LNCAP (cell line): ENCODE data around the gene SMAD9.

Source experiments
- TF ChIP-seq, protein P1 (sequence below): fragments of 450-650 bp; IDR thresholded peaks from 2 replicates; pipeline ENCODE4 v1.5.1; 2017; ENCODE audit warnings: mild to moderate bottlenecking

SMAD9 gene

GRCh38 chr13:36907821-36908220, 12.2 kb downstream of the SMAD9 start:
- TF ChIP-seq, protein P1, sequence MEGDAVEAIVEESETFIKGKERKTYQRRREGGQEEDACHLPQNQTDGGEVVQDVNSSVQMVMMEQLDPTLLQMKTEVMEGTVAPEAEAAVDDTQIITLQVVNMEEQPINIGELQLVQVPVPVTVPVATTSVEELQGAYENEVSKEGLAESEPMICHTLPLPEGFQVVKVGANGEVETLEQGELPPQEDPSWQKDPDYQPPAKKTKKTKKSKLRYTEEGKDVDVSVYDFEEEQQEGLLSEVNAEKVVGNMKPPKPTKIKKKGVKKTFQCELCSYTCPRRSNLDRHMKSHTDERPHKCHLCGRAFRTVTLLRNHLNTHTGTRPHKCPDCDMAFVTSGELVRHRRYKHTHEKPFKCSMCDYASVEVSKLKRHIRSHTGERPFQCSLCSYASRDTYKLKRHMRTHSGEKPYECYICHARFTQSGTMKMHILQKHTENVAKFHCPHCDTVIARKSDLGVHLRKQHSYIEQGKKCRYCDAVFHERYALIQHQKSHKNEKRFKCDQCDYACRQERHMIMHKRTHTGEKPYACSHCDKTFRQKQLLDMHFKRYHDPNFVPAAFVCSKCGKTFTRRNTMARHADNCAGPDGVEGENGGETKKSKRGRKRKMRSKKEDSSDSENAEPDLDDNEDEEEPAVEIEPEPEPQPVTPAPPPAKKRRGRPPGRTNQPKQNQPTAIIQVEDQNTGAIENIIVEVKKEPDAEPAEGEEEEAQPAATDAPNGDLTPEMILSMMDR: no peak

DNA sequence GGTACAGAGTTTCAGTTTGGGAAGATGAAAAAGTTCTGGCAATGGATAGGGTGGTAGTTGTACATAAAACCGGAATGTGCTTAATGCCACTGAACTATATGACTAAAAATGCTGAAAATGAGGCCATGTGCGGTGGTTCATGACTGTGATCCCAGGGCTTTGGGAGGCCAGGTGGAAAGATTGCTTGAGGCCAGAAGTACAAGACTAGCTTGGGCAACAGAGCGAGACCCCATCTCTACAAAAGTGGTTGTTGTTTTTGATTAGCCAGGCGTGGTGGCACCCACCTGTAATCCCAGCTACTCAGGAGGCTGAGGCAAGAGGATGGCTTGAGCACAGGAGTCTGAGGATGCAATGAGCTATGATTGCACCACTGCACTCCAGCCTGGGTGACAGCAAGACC, 12.8 kb downstream of the SMAD9 start:
- TF ChIP-seq, protein P1: no peak

GRCh38 chr13:36905944-36906343, 14.1 kb downstream of the SMAD9 start:
- TF ChIP-seq, protein P1: no peak

GRCh38 chr13:36903925-36904595, 16.0 kb downstream of the SMAD9 start:
- TF ChIP-seq, protein P1: no peak

DNA sequence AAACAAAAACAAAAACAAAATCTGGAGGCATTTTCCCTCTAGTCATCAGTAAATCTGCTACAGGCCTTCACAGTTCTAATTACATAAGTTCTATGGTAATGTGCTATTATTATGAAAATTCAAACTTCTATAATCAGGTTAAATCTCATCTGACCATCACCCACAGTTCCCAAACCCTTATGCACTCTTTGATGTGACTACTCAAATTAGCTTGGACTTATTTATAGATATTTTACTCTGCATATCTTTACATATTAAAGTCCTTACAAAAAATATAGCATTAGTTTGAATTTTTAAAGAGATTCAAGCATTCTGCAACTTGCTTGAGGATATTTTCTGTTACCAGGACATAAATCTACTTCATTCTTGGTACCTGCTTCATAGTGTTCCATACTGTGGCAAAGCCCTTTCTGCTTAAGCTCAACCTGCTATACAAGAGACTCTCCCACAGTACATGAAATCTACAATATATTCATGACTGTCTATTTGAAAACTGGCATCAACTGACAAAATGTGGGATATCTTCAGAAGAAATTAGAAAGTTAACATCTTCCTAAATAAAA, 22.9 kb downstream of the SMAD9 start:
- TF ChIP-seq, protein P1: no peak

DNA sequence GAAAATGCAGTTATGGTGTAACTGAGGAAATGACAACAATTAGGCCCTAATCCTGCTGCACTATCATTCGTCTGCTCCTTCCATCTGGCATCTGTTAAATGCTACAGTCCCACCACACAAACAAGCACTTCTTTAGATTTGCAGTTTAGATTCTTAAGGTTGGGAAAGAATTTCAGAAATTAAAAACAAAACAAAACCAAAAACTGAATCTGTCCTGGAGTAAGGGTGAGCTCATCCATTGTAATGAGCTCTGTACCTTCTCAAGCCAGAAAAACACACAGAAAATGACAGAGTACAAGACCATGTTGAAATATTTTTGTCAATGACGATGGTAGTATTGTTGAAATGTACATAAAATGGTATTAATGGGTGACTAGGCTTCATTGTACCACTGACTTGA, 28.3 kb downstream of the SMAD9 start:
- TF ChIP-seq, protein P1: no peak

DNA sequence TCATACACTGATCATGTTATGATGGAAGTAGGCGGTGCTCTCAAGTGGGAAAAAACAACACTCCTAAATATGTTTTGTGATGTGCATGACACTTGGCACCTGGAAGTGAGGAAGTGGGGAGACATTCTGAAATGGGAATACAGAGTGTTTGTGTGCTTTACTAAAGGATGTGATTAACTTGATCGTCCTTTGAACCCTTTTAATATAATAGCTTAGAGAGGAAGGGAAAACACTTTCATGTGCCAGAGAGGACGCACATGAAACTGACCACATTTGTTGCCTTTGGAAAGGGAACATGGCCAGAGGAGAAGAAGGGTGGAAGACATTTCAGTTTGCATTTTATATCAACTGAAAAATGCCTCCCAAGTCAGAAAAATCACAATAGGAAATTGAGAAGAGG, 31.4 kb downstream of the SMAD9 start:
- TF ChIP-seq, protein P1: no peak
